Cortex of kidney (tissue), 1 donor: ENCODE results near the gene ELAC1.
"Not testable (repeated sequence)": the region's sequence is repeated elsewhere in the genome, so short reads cannot be mapped to it uniquely, and the experiment has no call there.

Experiments used
- DNase-seq: peaks from one replicate; lab custom pipeline; 2025; lab: John Stamatoyannopoulos, UW

Gene ELAC1

GRCh38 chr18:50967714-50968661 lies at the start of gene ELAC1:
Gene ELAC1, plus strand, starts transcription at chr18:50968040. Its CDS starts 6,365 bp downstream, at chr18:50974405.
- DNase-seq: peak; percentile 10

- no peak for DNase-seq
Observed at GRCh38 chr18:50918153-50918552, 49.7 kb upstream of the ELAC1 start.

GRCh38 chr18:50924372-50924771 lies 43.5 kb upstream of the ELAC1 start:
- DNase-seq: no peak

- no peak for DNase-seq
Observed at GRCh38 chr18:50926521-50926920, 41.3 kb upstream of the ELAC1 start.

- no peak for DNase-seq
Observed at GRCh38 chr18:50928551-50928950, 39.3 kb upstream of the ELAC1 start.

GRCh38 chr18:50933684-50934083 lies 34.2 kb upstream of the ELAC1 start:
- DNase-seq: no peak

- no peak for DNase-seq
Observed at GRCh38 chr18:50934545-50935211, 33.2 kb upstream of the ELAC1 start.

- DNase-seq: no peak
Observed at GRCh38 chr18:50935493-50936191, 32.2 kb upstream of the ELAC1 start.

- DNase-seq: no peak
Observed at GRCh38 chr18:50937183-50937582, 30.7 kb upstream of the ELAC1 start.

- DNase-seq: no peak
Observed at GRCh38 chr18:50938912-50939311, 28.9 kb upstream of the ELAC1 start.

- no peak for DNase-seq
Observed at GRCh38 chr18:50944245-50944932, 23.5 kb upstream of the ELAC1 start.

- not testable (repeated sequence) for DNase-seq
Observed at GRCh38 chr18:50945918-50946317, 21.9 kb upstream of the ELAC1 start.

GRCh38 chr18:50947899-50948298 lies 19.9 kb upstream of the ELAC1 start:
- no peak for DNase-seq

- no peak for DNase-seq
Observed at GRCh38 chr18:50949185-50949584, 18.7 kb upstream of the ELAC1 start.

- DNase-seq: no peak
Observed at GRCh38 chr18:50950626-50951025, 17.2 kb upstream of the ELAC1 start.

GRCh38 chr18:50953822-50954221 lies 14.0 kb upstream of the ELAC1 start:
- no peak for DNase-seq

- DNase-seq: no peak
Observed at GRCh38 chr18:50955253-50955652, 12.6 kb upstream of the ELAC1 start.

- no peak for DNase-seq
Observed at GRCh38 chr18:50956116-50956515, 11.7 kb upstream of the ELAC1 start.

- DNase-seq: no peak
Observed at GRCh38 chr18:50961974-50962373, 5.9 kb upstream of the ELAC1 start.

GRCh38 chr18:50969448-50969847 lies 1.6 kb downstream of the ELAC1 start:
- DNase-seq: no peak

- no peak for DNase-seq
Observed at GRCh38 chr18:50970006-50970405, 2.2 kb downstream of the ELAC1 start.

GRCh38 chr18:50972404-50972803 lies 4.6 kb downstream of the ELAC1 start:
- not testable (repeated sequence) for DNase-seq
